Measurements from ENCODE around the gene PTPRN2.
"Not testable (repeated sequence)": the region's sequence is repeated elsewhere in the genome, so short reads cannot be mapped to it uniquely, and the experiment has no call there.

PTPRN2 gene

DNA sequence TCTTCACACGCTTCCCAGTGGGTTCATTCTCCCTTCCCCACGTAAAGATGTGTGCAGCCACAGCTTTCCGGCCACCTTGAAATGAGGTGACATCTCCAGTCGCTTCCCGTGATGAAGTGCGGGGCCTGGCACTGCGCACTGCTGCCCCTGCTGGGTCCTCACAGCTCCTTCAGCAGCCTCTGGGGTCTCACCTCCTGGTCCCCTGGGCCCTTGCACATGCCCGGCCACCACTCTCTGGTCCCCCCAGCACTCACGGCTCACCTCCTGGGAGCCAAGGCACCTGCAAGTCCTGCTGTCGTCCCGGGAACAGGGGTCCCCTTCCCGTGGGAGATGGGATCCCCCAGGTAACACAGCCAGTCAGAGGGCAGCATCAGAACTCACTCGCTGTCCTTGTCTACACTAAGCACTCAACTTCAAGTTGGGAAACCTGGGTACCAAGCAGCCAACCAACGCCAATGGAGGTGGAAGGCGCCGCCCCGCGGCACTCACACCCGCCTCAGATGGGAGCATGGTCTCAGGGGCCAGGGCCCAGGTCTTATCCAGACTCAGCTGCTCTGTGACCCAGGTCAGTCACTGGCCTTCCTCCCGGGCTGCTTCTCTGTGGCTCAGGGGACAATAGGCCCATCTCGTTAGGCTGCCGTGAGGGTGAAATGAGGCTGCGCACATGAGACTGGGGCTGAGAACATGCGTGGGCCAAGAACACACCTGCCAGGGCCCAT lies 176.2 kb downstream of the PTPRN2 start:
- DNase-seq = no peak

DNA sequence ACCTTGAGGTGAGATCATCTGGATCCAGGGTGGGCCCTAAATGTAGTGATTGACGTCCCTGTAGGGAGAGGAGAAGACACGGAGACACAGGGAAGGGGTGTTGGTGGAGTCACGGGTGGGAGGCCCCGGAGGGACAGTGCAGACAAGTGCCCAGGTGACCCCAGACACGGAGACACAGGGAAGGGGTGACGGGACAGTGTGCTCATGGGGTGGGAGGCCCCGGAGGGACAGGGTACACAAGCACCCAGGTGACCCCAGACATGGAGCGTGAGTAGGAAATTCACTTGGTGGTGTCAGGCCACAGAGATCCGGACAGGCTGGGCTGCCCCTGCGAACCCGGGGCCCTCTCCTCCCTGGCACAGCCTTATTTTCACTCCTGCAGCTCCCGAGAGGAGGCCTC lies 176.9 kb downstream of the PTPRN2 start:
- DNase-seq = no peak

DNA sequence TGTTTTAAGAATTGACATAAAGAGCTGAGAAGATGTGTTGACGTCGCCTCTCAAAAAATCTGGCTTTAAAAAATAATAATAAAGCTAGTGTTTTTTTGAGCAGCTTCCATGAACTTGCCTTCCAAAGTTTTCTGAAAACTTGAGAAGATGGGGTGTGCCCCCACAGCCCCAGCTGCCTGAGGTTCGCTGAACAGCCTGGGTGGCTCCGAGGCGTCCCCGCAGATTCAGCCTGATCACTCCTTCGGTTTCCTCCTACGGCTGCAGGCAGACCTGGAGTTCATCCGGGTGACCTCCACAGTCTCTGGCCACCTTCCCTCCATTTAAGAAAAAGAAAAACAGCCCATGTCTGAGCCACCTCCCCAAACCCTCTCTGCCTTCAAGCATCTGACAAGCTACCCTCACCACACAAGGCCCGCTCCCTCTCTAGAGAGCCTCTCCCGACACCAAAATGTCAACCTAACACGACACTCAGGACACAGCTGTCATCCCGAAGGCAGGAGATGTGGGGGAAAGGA lies 177.8 kb downstream of the PTPRN2 start:
- DNase-seq = no peak

DNA sequence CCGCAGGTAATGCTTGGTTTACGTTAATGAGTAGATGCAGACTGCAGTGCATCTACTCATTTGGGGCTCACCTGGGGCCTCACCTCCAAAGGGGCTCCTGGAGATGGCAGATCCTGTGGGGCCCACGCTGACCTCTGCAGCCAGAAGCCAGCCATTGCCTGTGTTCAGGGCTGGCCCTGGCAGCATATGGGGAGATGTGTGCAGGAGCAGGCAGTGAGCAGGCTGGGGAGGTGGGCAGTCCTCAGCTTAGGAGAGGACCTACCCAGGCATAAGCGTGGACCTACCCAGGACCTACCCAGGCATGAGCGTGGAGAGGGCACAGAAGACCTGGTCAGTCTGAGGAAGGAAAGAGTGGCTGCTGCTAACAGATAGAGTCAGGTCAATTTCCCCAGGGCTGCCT lies 178.5 kb downstream of the PTPRN2 start:
- no peak for DNase-seq

- no peak for DNase-seq
Measured at GRCh38 chr7:158408318-158408920, 179.2 kb downstream of the PTPRN2 start.

DNA sequence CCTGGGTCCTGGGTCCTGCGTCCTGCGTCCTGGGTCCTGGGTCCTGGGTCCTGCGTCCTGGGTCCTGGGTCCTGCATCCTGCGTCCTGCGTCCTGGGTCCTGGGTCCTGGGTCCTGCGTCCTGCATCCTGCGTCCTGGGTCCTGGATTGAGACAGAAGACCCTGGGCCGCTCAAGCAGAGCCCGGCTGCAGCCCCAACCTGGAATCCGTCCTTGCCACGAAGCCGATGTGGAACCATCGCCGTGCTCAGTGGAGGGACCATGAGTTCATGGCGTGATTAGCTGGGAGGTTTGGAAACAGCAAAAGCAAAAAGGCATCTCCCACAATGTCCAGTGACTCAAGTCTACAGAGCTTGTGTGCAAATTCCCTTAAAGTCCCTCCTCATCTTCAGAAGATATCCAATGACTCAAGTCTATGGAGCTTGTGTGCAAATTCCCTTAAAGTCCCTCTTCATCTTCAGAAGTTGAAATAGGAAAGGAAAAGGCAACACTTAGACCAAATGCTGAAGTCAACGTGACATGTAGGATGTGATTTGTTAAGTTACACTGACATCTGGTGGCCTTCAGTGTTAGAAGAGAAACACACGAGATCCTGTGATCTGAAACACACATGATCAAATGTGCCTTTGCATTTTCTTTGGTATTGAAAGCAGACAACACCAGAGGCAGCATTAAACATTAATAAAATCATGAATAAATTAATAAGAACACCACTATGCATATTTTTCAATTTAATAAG lies 179.9 kb downstream of the PTPRN2 start:
- peak; percentile 20 for DNase-seq

DNA sequence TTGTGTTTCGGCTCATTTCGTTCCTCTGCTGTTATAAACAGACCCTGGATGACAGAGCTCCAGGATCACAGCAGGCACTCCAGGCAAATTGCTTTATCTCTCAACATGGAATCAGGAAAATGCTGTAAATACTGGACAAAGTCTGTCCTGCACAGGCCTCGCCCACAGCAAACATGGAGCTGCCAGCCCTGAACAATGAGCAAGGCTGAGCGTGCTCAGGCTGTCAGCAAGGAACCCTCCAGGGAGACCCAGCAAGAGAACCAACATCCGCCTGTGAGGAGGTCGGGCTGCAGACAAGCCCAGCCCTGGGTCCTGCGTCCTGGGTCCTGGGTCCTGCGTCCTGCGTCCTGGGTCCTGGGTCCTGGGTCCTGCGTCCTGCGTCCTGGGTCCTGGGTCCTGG lies 180.8 kb downstream of the PTPRN2 start:
- no peak for DNase-seq

- no peak for DNase-seq
Measured at GRCh38 chr7:158406364-158406763, 181.3 kb downstream of the PTPRN2 start.

GRCh38 chr7:158405771-158406170 lies 181.9 kb downstream of the PTPRN2 start:
- DNase-seq = not testable (repeated sequence)

DNA sequence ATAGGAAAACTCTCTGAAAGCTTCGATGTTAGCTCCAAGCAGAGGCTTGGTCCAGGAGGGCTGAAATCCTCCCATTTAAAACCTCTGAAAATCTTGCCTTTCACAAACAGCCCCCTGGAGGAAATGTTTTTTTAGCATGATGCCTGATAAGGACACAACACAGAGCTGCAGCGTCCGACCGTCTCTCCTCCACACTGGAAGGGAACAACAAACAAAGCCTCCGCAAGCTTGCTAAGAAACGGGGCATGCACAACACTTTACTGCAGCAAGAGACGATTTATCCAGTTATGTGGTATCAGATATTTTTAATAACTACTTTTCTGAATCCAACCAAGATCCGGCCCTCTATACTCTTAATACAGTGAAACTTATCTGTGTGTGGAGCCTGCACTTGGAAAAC lies 182.3 kb downstream of the PTPRN2 start:
- no peak for DNase-seq

GRCh38 chr7:158404031-158404761 lies 183.4 kb downstream of the PTPRN2 start:
- DNase-seq = no peak

DNA sequence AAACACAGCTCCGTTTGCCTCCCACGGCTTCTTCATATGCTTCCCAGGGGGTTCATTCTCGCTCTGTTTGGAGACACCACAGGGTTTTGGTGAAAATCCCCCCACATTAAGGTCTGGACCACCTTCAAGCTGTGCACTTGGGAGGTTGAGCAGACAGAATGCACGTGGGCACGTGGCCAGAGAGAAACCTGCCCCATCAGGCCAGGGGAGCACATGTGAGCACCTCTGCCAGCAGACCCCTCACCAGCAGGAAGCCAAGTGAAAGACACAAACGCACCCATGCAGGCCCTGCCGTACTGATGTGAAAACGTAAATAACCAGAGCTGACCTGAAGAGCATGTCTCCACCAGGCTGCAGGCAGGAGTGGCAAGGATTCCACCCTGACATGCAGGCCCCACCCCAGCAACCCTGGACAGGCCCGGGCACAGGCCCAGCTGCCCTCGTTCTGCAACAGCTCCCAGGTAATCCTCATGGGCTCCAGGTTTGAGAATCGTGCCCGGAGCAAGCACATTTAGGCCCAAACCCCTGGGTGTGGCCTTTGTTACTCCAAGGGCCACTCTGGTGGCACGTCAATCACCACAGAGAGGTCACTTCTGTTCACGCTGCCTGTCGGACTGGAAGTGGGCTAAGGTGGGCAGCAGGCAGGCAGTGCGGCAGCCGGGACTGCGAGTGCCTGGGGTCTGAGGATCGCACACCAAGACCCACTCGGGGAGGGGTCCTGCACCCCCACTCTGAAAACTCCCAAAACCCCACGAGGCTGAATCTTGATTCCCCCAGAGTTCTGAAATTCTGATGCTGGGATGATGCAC lies 184.4 kb downstream of the PTPRN2 start:
- no peak for DNase-seq

DNA sequence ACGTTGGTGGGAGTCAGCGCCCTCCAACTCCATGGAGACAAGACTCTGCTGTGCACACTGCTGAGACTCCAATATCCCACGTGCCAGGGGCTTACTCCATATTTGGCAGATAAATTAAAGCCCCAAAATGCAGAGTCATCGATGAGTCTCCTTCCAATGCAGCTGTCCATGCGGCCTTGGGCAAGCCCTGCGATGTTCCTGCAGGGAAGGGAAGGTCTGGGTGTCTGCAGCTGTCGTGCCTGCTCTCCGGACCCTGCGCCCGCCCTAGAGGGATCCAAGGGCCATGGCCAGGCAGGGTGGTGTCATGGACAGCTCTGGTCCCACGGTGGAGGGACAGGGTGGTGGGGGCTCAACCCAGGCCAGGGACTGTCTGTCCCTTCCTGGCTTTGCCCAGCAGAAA lies 185.2 kb downstream of the PTPRN2 start:
- DNase-seq = no peak

DNA sequence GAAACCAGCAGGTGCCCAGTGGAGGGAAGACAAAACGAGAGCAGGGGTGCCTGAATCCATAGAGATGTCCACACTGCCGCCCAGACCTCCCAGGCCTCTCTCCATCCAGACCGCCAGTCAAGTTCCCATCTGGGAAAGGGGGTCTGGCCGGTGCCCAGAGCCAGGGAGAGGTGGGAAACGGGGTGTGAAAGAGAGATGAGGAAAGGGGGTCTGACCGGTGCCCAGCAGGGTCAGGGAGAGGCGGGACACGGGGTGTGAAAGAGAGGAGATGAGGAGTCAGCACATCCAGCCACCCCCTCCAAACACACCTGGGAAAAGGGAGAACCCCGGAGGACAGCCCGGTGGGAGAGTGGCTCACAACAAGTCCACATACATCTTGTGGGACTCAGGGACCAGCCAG lies 185.8 kb downstream of the PTPRN2 start:
- DNase-seq = no peak

DNA sequence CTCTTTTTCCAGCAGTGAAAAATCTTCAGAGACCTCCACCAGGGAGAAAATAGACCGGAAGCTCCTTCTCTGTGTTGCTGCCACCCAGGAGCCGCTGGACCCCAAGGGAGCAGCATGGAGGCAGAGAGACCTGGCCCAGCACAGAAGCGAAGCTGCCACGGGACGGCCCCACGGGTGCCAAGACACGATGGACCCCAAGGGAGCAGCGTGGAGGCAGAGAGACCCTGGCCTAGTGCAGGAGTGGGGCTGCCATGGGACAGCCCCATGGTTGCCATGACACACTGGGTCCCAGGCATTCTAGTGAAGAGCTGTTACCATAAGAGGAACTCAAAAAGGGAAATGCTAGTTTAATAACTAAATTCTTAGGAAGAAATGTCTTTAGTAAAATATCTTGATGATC lies 186.3 kb downstream of the PTPRN2 start:
- DNase-seq = no peak

DNA sequence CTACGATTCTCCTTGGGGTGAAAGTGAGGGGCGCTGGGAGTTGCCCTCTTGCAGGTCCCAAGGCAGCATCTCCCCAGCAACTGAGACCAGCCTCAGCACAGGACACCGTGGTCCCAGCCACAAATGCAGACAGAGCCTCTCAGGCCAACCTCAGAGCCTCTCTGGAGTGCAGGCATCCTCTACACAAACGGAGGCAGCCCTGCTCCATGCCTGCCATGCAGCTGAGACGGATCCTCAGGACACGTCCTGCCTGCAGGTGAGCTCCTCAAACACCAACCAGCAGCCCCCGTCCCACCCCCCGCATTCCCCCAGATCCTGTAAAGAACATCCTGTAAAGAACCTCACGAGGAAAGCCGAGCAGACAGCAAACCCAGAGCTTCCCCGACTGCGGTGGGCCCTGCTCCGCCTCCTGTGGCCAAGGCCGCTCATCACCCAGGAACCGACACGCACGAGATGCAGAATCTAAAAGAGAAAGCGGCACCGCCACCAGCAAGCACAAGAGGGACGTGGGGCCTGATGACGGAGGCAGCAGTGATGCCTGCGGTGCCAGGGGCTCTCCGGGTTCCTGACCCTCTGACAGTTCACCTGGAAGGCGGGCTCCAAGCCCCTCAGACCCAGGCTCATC lies 186.9 kb downstream of the PTPRN2 start:
- no peak for DNase-seq

DNA sequence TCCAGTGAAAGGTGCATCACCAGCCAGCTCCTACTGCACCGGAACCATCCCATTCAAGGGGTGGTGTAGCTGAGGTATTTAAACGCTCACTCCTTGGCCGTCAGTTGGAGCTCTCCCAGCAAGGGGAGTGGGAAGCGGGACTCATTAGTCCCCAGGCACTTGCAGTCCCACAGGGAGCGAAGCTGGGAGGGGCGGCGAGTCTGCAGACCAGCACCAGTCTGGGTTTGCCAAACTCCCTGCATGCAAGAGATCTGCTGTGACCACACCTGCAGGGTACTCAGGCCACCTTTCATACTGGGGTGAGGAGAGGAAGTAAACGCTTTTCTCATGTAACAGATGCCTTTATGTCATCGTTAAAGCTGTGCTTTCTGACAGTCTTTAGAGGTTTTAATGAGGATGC lies 187.9 kb downstream of the PTPRN2 start:
- no peak for DNase-seq

DNA sequence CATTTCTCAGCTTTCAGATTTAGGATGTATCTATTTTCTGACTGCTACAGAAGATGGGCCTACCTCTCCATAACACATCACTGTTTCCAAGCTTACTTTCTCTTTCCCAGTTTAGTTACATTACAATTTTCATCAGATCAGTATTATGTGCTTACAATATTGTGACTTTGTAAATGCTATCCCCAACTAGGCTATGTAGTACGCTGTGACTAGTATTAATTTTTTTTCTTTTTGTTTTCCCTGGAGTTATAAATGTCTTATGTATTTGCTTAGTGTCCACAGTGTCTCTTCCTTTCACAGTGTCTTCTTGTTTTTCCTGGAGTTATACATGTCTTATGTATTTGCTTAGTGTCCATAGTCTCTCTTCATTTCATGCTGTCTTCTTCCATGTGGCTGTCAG lies 188.9 kb downstream of the PTPRN2 start:
- DNase-seq = no peak

GRCh38 chr7:158397885-158398284 lies 189.7 kb downstream of the PTPRN2 start:
- DNase-seq = no peak

DNA sequence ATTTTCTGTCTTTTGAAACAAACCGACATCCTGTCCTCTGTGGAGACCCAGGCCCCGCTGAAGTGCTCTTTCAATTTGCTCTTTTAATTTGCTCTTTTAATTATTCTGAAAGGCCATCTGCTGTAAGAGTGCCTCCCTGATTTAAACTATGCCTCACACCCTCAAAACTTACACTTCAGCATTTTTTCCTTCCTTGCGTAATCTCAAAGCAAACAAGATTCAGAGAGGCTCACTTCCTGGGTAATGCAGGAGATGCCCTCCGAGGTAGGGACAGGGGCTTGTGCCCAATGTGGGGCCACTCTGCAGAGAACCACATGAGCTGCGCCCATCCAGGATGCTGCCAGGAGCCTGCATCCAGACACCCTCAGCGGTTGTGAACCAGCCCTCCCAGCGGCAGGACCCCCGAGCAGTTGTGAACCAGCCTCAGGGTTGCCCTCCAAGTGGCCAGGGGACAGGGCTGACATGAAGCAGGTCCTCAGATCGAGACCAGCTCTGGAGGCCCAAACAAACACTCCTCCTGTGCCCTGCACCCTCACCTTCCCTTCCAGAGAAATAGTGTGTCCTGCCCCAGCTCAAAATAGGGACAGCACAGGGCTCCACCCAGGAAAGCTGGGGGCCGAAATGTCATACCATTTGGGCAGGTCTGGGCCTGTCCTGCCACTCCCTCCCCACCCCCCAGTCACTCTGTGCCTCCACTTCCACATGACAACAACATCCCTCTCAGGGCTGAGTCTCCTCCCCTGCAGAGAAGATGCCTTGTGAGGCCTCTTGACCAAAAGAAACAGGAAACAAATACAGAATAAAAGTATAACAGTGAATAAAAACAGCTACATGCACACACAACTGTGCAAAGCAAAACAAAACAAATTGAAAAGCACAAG lies 190.4 kb downstream of the PTPRN2 start:
- DNase-seq = no peak

All from NCI-H510A (cell line).